M059J (cell line): ENCODE data around the gene ACOXL. TPM values are rescaled to one million over a fixed set of nuclear protein-coding genes. Genes with fewer than 3 reads are reported as not detected.

Source experiments
- DNase-seq: peaks from one replicate; pipeline ENCODE4 v3.0.0-alpha.2; 2012; ENCODE audit warnings: low read depth
- total RNA-seq: library from RNA; depleted of rRNA; stranded (reverse); fragments of >200 nt; shearing (Covaris generic); gene quantifications from 2 replicates; pipeline ENCODE4 v1.2.3, GENCODE V29; 2014

Gene ACOXL
- total RNA-seq, 1 experiment from 2014 or later, result not detected

DNA sequence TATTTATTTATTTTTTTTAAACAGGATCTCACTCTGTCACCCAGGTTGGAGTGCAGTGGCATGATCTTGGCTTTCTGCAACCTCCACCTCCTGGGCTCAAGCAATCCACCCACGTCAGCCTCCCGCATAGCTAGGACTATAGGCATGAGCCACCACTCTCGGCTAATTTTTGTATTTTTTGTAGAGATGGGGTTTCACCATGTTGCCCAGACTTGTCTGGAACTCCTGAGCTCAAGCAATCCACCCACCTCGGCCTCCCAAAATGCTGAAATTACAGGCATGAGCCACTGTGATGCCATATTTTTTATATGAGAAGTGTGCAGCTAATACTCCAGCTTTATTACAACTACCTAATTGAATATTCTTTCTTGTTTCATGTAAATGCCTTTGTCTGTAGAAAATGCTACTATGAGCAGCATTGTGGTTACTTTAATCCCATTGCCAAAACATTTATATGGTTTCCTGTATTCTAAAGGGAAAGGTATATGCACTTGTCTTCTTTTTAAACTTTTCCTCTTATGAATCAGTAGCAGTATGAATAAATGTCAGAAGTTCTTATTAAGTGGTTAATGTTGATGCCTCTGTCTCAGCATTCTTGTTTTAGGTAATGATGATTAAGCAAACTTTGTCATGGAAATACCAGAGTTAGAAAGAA, 378.9 kb downstream of the ACOXL start:
- no peak for DNase-seq

DNA sequence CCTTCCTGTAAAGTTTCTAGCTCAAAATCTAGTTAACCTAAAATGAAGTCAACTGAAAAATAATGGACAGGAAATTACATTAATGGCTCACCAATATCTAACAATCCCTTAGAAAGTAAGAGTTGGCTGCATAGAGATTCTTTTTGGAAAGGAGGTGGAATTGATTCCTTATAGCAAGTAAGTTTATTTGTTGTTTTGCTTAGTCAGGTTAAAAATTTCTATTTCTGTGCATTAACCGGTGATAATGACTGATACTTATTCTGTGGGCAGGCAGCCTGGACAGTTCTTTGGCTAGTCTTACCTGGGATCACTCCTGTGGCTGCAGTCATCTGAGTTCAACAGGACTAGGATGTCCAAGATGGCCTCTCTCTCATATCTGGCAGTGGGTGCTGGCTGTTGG, 381.5 kb downstream of the ACOXL start:
- DNase-seq, result no peak

DNA sequence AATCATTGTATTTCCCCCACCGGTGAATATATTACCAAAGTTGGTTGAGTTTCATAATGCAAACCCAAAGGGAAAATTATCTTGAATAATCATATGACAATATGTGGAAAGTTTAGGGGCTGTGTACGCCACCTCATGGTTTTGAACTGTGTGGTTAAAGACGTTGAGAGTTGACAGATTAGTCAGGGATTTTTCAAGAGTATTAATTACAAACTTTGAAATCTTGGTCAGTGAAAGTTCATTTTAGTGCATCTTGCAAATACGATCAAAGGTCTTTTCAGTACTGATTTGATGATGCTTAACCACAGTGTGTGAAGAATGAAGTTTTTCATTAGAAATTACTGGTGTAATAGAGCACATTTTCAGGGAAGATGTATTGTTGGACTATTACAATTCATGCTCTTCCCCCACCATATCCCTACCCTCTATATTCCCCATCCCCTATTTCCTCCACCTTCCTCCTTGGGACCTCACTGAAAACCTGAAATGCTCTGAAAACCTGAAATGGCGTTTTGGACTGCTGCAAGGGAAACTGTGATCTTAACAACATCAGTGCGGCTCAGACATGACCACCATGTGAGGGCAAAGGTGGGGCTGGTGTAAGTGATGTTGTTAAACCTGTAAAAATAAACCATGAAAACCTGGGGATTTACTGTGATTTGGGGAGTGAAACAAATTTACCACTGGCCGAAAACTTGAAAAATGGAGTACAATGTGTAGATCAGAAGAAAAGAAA, 383.8 kb downstream of the ACOXL start:
- DNase-seq, result no peak

DNA sequence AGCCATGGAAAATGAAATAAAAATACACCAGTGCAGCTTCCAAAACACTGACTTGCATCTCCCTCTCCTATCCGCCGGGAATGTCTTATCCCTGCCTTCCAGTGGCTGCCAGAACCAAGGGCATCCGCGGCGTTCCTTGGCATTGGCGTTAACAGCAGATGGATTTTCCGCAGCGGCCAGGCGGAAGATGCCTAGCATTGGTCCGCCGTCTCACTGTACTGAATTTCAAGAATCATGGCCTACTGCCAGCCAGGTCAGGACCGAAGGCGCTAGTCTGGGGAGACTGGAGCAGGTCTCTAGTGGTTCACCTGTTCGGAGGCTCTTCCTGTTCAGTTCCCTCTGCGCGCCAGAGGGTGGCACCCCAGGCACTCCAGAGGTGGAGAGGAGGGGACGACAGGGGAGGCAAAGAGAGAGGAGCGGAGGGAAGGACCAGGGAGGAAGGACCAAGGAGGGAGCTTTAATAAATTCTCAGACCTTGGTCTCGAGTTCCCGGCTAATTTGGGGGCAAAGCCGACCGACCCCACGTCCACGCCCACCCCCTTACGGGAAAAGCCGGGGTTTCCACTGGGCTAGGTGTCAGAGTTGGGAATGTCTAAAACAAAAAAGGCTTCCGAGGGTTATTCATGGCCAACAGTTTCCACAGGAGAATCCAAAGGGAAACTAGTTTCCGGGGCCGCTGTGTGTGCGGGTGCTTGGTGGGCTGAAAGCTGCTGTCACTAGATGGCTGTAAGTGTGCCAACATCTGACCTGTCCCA, 384.6 kb downstream of the ACOXL start:
- peak; percentile 80 for DNase-seq

DNA sequence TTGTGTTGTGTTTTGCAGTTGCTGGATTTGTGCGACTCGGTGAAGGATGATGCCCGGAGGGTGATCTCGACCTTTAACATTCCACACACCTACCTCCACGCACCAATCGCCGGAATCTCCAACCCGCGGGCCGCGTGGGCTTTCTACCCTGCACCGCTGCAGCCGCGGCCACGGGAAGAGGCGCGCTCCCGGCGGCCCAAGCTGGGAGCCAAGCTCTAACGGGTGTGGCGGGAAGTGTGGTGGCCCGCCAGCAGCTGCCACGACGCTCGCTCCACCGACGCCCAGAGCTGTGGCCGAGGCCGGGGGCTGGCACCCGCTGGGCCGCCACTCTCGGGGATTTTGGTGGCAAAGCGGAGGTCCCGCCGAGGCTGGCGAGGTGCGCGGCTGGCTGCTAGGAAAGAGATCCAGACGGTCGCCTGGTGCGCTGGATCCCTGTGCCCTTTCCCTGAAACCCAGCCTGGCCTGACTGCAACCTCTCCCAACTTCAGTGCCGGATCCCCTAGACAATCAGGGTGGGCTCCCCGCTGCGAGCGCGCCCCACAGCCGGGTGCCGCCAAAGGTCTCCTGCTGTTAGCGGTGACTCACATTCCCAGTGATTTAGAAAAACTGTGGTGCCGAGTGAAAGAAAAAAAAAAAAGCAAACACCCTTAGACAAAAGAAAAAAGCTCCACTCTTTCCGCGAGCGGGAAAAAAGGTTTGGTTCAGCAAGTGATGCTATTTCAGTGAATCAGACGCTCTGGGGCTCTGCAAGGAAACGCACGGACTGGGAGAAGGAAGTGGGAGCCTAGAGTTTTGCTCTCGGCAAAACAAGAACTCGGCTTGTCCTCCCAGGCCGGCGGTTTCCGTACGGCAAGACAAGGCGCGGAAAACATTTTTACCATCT, 385.5 kb downstream of the ACOXL start:
- DNase-seq, result peak; percentile 77

DNA sequence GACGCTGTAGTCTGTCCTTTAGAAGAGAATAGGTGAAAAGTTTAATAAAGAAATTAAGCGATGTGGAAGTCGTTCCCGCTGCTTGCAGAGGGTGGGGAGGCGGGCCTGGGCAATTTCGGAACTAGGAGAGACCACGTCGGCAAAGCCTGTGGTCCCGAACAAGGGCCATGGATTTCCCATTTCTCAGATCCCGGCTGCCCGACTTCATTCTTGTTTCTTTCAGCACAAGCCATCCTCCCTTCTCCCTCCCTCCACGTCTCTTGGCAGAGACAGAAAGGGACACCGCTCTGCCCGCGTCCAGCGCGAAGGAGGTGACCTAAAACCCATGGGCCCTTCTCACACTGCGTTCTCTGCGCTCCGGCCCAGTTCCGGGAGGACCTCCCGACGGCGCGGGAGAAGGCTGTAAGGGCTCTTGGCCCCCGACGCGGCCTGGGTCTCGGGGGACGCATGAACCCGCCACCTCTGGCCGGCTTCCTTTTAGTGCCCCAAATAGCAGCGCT, 386.2 kb downstream of the ACOXL start:
- no peak for DNase-seq

DNA sequence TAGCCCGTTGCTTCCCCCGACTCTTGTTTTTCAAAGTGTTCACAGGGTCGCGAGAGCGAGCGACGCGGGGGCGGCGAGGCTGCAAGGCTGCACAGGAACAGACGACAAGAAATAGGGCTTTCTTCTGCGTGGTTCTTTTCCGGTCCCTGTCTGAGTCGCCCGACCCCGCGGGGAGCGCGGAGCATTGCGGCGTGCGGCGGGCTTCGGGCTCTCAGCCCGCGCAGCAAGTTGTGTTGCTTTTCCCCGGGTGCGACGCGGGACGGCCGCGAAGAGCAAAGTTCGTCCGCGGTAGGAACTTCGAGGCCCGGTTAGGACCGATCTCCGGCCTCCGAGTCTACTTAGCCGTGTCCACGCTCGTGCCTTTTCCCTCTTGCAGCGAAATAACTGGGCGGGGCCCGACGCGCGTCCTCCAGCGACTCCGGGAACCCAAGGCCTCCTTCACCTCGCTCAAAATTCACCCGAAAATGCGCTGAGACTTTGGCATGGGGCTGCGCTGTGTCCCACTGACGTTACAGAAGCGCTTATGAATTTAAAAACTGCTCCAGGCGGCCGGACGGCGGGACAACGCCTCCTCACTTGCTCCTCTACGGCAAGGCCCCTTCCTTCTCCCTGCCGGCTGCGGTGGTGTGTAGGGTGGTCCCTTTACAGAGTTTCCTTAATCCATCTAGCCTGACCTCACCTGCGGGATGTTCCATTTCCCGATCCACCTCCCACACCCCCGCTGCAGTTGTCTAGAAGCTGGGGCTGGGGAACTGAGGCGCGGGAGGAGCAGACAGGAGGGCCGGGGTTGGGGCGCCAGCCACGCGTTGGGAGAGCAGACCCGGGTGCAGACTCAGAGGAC, 386.8 kb downstream of the ACOXL start:
- no peak for DNase-seq

DNA sequence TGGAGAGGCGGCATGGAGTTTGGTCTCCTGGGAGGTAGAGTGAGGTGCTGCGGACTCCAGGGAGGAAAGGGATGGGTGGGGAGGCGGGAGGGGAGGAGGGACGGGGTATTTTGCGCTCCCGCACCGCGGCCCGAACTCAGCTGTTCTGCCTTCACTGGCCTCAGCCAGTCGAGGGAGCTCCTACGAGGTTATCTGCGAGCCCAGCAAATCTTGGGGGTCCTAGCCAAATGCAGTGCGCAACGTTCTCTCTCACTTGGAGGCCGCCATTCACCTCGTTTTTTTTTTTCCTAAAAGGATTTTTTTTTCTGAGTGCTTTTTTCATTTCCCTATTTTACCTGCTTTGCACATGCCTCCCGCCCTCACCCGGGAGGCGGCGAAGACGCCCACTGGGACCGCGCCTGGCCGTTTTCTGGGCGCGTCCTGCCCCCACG, 387.5 kb downstream of the ACOXL start:
- no peak for DNase-seq

DNA sequence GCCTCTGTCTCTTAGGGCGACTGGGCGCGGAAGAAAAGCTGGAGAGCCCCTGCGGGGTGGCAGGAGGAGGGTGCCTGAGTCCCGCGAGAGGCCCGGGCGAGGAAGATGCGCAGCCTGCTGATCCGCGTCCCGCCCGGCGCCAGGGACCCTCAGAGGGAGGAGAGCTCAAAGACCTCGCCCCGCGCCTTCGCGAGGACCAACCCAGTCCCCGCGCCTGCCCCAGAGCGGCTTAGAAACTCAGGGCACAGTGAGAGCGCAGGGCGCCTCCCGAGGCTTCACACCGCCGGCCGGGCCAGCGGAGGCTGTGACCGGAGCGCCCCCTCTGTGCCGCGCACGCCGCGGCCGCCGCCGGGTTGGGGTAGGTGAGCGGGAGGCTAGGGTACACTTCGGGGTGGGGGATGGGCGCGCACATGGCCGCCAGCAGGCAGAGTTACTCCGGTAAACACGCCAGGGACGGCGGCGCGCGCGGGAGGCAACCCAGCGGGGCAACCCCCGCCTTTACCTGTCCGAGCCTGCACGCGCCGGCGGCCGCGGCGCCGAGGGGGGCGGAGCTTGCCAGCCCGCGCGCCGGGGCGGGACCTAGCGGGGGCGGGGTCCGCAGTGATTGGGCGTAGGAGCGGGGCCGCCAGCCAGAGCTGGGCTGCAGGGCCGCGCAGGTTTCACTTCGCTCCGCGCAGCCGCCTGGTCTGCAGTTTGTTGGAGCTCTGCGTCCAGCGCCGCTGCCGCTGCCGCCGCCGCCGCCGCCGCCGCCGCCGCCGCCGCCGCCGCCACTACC, 388.1 kb downstream of the ACOXL start, which contains the start of gene BCL2L11:
TSS of gene BCL2L11 (plus strand) at position 662 of the 775 bp plus-strand sequence. CDS start 2,832 bp downstream, outside the sequence.
- peak; percentile 86 for DNase-seq

DNA sequence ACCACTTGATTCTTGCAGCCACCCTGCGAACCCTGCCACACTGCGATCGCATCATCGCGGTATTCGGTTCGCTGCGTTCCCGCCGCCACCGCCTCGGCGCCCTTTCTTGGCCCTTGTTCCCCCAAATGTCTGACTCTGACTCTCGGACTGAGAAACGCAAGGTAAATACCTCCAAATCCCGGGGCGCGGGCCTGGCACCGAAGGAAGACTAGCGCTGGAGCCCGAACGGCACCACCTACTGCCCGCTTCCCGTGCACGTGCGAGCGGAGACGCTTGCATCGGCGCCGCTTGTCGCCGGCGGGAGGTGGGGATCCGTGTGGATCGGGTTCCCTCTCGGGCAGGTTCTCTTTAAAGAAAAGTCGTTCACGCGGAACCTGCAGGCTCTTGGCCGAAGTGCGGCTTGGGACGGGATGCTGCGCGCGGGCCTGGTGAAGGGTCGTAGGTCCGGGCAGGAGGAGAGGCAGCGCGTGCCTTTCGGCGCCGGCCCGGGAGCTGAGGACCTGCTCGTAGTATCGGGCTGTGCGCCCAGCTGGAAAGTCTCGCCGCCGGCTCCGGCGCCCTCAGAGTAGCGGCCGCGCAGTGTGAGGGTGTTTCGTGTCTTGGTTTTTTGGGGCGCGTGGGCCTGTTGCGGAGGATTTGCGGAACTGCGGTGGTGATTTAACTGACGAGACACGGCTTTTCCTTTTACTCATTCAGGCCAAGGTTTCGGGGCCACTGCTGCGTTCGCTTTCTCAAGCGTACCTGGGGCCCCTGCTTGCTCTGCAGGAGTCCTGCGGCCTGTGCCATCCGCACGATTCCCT, 388.9 kb downstream of the ACOXL start:
- peak; percentile 54 for DNase-seq

DNA sequence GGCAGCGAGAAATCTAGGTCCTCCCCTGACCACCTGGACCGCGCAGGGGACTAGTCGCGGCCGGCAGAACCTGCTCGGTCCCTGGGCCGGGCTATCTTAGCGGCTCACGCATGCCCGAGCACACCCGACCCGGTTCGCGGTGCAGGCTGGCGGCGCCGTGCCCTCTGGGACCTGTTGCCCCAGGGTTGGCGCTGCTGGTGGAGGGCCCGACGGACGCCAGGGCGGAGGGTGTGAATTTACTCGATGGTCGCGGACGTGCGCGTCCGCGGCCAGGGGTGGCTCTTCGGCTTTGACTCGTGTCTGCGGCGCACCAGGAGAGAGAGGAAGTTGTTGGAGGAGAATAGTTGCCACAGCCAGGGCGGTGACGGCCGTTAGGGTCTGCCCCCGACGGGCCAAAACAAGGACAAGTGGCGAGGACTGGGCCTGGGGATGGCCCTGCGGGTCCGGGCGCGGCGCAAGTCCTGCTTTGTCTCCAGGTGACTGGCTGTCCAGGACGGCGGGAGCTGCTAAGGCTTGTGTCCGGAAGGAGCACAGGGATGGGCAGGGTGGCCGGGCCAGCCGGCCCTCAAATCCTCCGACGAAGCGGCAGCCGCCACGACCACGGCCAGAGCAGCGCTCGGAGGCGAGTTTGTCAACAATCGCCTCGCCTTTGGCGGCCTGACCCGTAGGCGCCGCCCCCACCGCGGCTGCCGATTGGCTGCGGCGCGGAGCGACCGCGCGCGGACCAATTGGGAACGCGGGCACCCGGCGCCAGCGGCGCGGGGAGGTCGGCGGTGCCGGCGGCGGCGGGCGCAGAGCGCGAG, 389.7 kb downstream of the ACOXL start:
- DNase-seq, result peak; percentile 86

DNA sequence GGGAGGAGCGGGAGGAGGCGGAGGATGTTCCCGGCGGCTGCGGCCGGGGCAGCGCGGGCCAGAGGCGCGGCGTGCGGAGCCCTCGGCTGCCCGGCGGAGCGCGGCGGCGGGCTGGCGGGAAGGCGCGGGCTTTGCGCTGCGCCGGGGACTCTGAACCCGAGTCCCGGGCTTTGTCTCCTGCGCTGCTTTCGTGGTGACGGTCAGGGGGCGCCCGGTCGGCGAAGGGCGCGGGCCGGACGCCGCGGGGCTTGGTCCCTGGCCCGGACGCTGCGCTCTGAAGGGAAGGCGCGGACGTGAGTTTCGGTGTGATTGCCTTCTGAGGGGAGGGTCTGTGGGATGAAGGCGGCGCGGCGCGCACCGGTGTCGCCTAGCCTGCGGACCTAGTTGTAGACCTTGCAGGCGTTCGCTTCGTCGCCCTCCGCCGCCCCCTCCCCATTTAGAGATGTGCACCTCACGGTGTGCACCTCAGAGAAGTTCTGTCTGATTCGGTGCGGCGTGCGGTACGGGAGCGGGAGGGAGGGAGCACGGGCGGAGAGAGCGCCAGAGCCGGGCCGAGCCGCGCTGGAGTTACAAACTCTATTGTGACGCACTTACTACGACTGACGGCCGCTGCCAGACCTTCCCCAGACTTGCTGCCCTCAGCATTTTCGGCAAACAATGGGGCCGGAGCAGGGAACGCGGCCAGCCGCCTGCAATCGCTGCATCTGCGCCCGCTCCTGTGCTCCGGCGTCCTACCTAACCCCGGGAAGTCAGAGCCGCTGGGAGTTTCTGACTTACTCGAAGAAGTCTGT, 390.5 kb downstream of the ACOXL start:
- DNase-seq, result peak; percentile 77

DNA sequence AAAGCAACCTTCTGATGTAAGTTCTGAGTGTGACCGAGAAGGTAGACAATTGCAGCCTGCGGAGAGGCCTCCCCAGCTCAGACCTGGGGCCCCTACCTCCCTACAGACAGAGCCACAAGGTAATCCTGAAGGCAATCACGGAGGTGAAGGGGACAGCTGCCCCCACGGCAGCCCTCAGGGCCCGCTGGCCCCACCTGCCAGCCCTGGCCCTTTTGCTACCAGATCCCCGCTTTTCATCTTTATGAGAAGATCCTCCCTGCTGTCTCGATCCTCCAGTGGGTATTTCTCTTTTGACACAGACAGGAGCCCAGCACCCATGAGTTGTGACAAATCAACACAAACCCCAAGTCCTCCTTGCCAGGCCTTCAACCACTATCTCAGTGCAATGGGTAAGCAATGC, 391.4 kb downstream of the ACOXL start:
- no peak for DNase-seq

DNA sequence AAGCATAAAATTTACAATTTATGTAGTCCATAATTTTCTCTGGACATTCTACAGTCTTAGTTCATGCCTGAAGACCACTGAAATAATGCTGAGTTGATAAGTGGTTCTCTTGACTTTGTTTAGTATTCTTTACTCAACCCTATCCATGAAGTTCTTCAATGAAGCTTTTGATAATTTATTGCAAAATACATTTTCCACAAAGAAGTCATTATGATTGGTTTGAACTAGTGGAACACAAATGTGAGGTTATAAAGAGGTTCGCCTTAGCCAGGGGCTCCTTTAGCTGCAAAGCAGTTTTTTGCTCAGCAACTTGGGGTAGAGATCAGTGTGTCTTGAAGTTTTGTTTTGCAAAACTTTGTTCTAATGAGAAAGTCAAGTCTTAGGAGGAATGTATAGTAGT, 394.2 kb downstream of the ACOXL start:
- no peak for DNase-seq

DNA sequence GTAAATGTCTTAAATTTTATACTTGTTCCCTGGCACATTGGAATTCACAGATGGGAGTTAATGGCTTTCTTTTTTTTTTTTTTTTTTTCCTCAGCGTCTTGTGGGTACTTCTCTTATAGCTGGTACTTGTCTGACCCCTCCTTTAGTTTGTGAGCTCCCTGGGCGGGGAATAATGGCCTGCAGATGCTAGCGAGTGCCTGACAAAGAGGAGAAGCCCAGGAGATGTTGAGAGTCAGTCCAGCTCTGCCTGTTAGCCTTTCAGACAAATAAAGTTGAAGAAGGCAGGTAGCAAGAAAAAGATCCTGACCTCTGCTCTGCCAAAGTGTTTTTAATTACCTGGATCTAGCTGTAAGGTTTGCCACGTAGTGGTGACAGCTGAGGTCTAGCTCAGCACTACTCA, 395.0 kb downstream of the ACOXL start:
- no peak for DNase-seq

DNA sequence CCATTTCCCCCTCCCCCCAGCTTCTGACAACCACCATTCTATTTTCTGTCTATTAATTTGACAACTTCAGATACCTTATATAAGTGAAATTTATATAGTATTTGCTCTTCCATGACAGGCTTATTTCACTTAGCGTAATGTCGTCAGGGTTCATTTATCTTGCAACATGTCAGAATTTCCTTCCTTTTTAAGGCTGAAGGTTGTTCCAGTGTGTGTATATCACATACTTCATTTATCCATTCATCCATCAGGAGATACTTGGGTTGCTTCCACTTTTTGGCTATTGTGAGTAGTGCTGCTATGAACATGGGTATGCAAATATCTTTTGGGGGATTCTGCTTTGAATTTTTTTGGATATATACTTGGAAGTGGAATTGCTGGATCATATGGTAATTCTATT, 395.7 kb downstream of the ACOXL start:
- DNase-seq, result no peak

DNA sequence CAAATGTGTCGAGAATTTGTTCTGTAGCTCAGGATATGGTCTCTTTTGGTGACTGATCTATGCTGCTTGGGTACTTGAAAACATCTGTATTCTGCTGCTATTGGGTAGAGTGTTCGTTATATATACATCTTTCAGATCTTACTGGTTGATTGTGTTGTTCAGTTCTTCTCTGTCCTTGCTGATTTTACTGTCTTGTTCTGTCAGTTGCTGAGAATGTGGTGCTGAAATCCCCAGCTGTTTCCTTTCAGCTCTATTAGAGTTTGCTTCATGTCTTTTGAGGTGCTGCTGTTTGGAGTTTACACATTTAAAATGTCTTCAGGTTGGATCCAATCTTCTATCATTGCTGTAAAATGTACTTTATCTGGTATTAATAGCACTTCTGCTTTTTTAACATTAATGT, 401.2 kb downstream of the ACOXL start:
- no peak for DNase-seq
